Mesendoderm (in vitro differentiated cells): Measurements from ENCODE around the gene MAPRE3.

Experiments used
- DNase-seq: peaks from one replicate; pipeline ENCODE4 v3.0.0; 2013
- H2AK5ac ChIP-seq: 2 replicates; pipeline ENCODE4 v1.6.1; 2013; ENCODE audit warnings: low read length, inconsistent platforms
- H2BK120ac ChIP-seq: 2 replicates; pipeline ENCODE4 v1.6.1; 2013; ENCODE audit warnings: low read depth, mild to moderate bottlenecking, low read length, moderate library complexity, mixed read lengths
- H2BK15ac ChIP-seq: replicated peaks from 2 replicates; pipeline ENCODE4 v1.6.1; 2013; ENCODE audit warnings: low read depth, mild to moderate bottlenecking, moderate library complexity
- H2BK5ac ChIP-seq: 2 replicates; pipeline ENCODE4 v1.6.1; 2013; ENCODE audit warnings: low read length, inconsistent platforms
- H3K18ac ChIP-seq: 2 replicates; pipeline ENCODE4 v1.6.1; 2013; ENCODE audit warnings: mild to moderate bottlenecking, low read length, mixed read lengths
- H3K23ac ChIP-seq: one replicate; pipeline ENCODE4 v1.6.1; 2013; ENCODE audit warnings: low read length
- H3K27ac ChIP-seq: 2 replicates; pipeline ENCODE4 v1.5.1; 2013; ENCODE audit warnings: low read depth, mild to moderate bottlenecking, inconsistent platforms, low read length, moderate library complexity
- H3K27me3 ChIP-seq: 2 replicates; pipeline ENCODE4 v1.6.1; 2013; ENCODE audit warnings: low read length, control low read depth, mild to moderate bottlenecking, inconsistent platforms; ENCODE audit not compliant: insufficient read depth, poor library complexity
- H3K36me3 ChIP-seq: 2 replicates; pipeline ENCODE4 v1.6.1; 2013; ENCODE audit warnings: low read length, inconsistent platforms; ENCODE audit not compliant: control insufficient read depth, insufficient read depth
- H3K4ac ChIP-seq: one replicate; pipeline ENCODE4 v1.6.1; 2013; ENCODE audit warnings: low read depth, mild to moderate bottlenecking, low read length, moderate library complexity
- H3K4me1 ChIP-seq: 2 replicates; pipeline ENCODE4 v1.6.1; 2013; ENCODE audit warnings: low read depth, low read length, inconsistent platforms; ENCODE audit not compliant: control insufficient read depth
- H3K4me2 ChIP-seq: 2 replicates; pipeline ENCODE4 v1.6.1; 2013; ENCODE audit warnings: low read length
- H3K4me3 ChIP-seq: 2 replicates; pipeline ENCODE4 v1.5.1; 2013; ENCODE audit warnings: mild to moderate bottlenecking, low read length
- H3K56ac ChIP-seq: one replicate; pipeline ENCODE4 v1.6.1; 2013; ENCODE audit warnings: low read length
- H3K79me1 ChIP-seq: 2 replicates; pipeline ENCODE4 v1.6.1; 2013; ENCODE audit warnings: low read length, inconsistent platforms
- H3K79me2 ChIP-seq: 2 replicates; pipeline ENCODE4 v1.6.1; 2013; ENCODE audit warnings: mild to moderate bottlenecking, low read length; ENCODE audit not compliant: control insufficient read depth, insufficient read depth
- H3K9ac ChIP-seq: 2 replicates; pipeline ENCODE4 v1.6.1; 2013; ENCODE audit warnings: low read length, inconsistent platforms
- H4K5ac ChIP-seq: one replicate; pipeline ENCODE4 v1.6.1; 2013; ENCODE audit warnings: low read length
- H4K8ac ChIP-seq: one replicate; pipeline ENCODE4 v1.6.1; 2013; ENCODE audit warnings: low read depth, mild to moderate bottlenecking, control low read depth, low read length, moderate library complexity
- WGBS: extraction: QIAGEN DNeasy Blood & Tissue Kit; methylation state at CpG from one replicate; pipeline ENCODE4 v1.1.7; 2013; ENCODE audit warnings: low lambda C conversion rate, missing lambda C conversion rate; ENCODE audit not compliant: insufficient coverage; ENCODE audit errors: extremely low coverage; 5-methylcytosine and 5-hydroxymethylcytosine counted together

The MAPRE3 gene

GRCh38 chr2:27025281-27025800 is 54.9 kb downstream of the MAPRE3 start:
- Histone ChIP-seq H2AK5ac (no peak overlapping the region), H4K5ac (no peak overlapping the region), H3K4me2 (no peak overlapping the region), H2BK120ac (no peak overlapping the region), H3K4me1 (no peaks in the 10 kb centered on the region), H2BK15ac (no peak overlapping the region), H3K36me3 (no peaks in the 10 kb centered on the region), H3K56ac (no peak overlapping the region), H3K9ac (no peak overlapping the region), H3K79me2 (no peaks in the 10 kb centered on the region), H3K18ac (no peak overlapping the region), H3K27me3 (no peaks in the 10 kb centered on the region), H3K27ac (no peak overlapping the region), H3K79me1 (peaks cover 2% of the 10 kb centered on the region), H4K8ac (no peak overlapping the region), H3K23ac (no peak overlapping the region), H3K4me3 (no peak overlapping the region), H3K4ac (no peak overlapping the region), H2BK5ac (no peak overlapping the region)
- no peak for DNase-seq
- no CpG with 5 or more reads among the region's 13 CpGs for WGBS

- no peaks in the 10 kb centered on the region for H3K79me2 ChIP-seq
- no peaks in the 10 kb centered on the region for H3K27me3 ChIP-seq
- no peak overlapping the region for H2BK5ac ChIP-seq
- no peak overlapping the region for H2BK120ac ChIP-seq
- no peak overlapping the region for H3K4ac ChIP-seq
- no peak overlapping the region for H2AK5ac ChIP-seq
- no peak overlapping the region for H3K23ac ChIP-seq
- H3K18ac ChIP-seq: no peak overlapping the region
- H3K9ac ChIP-seq: no peak overlapping the region
- WGBS: no CpG with 5 or more reads among the region's 24 CpGs
- H4K8ac ChIP-seq: no peak overlapping the region
- no peak overlapping the region for H3K4me2 ChIP-seq
- no peaks in the 10 kb centered on the region for H3K4me1 ChIP-seq
- H3K36me3 ChIP-seq: no peaks in the 10 kb centered on the region
- H3K56ac ChIP-seq: no peak overlapping the region
- H3K79me1 ChIP-seq: peaks cover 2% of the 10 kb centered on the region
- H3K27ac ChIP-seq: no peak overlapping the region
- DNase-seq: no peak
- no peak overlapping the region for H2BK15ac ChIP-seq
- H3K4me3 ChIP-seq: no peak overlapping the region
- H4K5ac ChIP-seq: no peak overlapping the region
These were observed 55.7 kb downstream of the MAPRE3 start for GRCh38 chr2:27025861-27026851.

GRCh38 chr2:27027211-27027651 is 56.8 kb downstream of the MAPRE3 start:
- Histone ChIP-seq H4K8ac (no peak overlapping the region), H2BK120ac (no peak overlapping the region), H3K4ac (no peak overlapping the region), H2BK15ac (no peak overlapping the region), H2AK5ac (no peak overlapping the region), H3K4me3 (no peak overlapping the region), H3K79me1 (peaks cover 2% of the 10 kb centered on the region), H3K9ac (no peak overlapping the region), H3K4me2 (no peak overlapping the region), H3K56ac (no peak overlapping the region), H3K36me3 (no peaks in the 10 kb centered on the region), H3K18ac (no peak overlapping the region), H3K79me2 (no peaks in the 10 kb centered on the region), H3K4me1 (no peaks in the 10 kb centered on the region), H3K27me3 (no peaks in the 10 kb centered on the region), H3K23ac (no peak overlapping the region), H2BK5ac (no peak overlapping the region), H3K27ac (no peak overlapping the region), H4K5ac (no peak overlapping the region)
- DNase-seq: no peak
- WGBS: no CpG with 5 or more reads among the region's 10 CpGs

DNA sequence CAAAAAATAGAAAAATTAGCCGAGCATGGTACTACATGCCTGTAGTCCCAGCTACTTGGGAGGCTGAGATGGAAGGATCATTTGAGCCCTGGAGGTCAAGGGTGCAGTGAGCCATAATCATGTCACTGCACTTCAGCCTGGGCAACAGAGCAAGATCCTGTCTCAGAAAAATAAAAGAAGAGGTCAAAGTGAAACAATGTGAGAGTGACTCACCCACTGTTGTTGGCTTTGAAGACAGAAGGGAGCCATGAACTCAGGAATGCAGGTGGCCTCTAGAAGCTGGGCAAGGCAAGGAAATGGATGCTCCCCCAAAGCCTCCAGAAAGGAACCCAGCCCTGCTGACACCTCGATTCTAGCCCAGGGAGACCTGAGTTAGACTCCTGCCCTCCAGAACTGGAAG is 58.6 kb downstream of the MAPRE3 start:
- no peak overlapping the region for H3K56ac ChIP-seq
- H3K79me2 ChIP-seq: peaks cover 10% of the 10 kb centered on the region
- WGBS: no CpG with 5 or more reads among the region's 2 CpGs
- H3K23ac ChIP-seq: no peak overlapping the region
- no peak overlapping the region for H3K4me2 ChIP-seq
- H4K5ac ChIP-seq: no peak overlapping the region
- DNase-seq: no peak
- no peak overlapping the region for H3K9ac ChIP-seq
- H3K4me3 ChIP-seq: no peak overlapping the region
- H2BK120ac ChIP-seq: no peak overlapping the region
- H2BK5ac ChIP-seq: no peak overlapping the region
- no peak overlapping the region for H3K27ac ChIP-seq
- H2AK5ac ChIP-seq: no peak overlapping the region
- no peak overlapping the region for H4K8ac ChIP-seq
- H3K4me1 ChIP-seq: peaks cover 2% of the 10 kb centered on the region
- H3K79me1 ChIP-seq: peaks cover 9% of the 10 kb centered on the region
- H3K27me3 ChIP-seq: no peaks in the 10 kb centered on the region
- H3K36me3 ChIP-seq: no peaks in the 10 kb centered on the region
- H3K18ac ChIP-seq: no peak overlapping the region
- H3K4ac ChIP-seq: no peak overlapping the region
- no peak overlapping the region for H2BK15ac ChIP-seq

GRCh38 chr2:27032495-27033252 is 62.2 kb downstream of the MAPRE3 start, which contains the start of gene TMEM214:
TMEM214 (plus strand) TSS chr2:27032965; CDS start chr2:27033016, 51 bp downstream.
- H3K4me2 ChIP-seq: peak within 1 kb of the TSS; percentile 81
- H3K27ac ChIP-seq: no peak within 1 kb of the TSS
- DNase-seq: peak; percentile 91
- H3K79me1 ChIP-seq: peaks cover 12% of the 10 kb centered on the region
- H2BK120ac ChIP-seq: no peak within 1 kb of the TSS
- H3K4me3 ChIP-seq: peak within 1 kb of the TSS; percentile 93
- no CpG with 5 or more reads among the region's 76 CpGs for WGBS
- no peak within 1 kb of the TSS for H2BK5ac ChIP-seq
- H3K27me3 ChIP-seq: no peaks in the 10 kb centered on the region
- peak within 1 kb of the TSS; percentile 9 for H2AK5ac ChIP-seq
- H3K23ac ChIP-seq: no peak within 1 kb of the TSS
- H3K56ac ChIP-seq: peak within 1 kb of the TSS; percentile 96
- peaks cover 6% of the 10 kb centered on the region for H3K36me3 ChIP-seq
- H3K4ac ChIP-seq: peak within 1 kb of the TSS; percentile 49
- peaks cover 3% of the 10 kb centered on the region for H3K4me1 ChIP-seq
- peaks cover 11% of the 10 kb centered on the region for H3K79me2 ChIP-seq
- H3K9ac ChIP-seq: peak within 1 kb of the TSS; percentile 95
- no peak within 1 kb of the TSS for H4K8ac ChIP-seq
- no peak within 1 kb of the TSS for H4K5ac ChIP-seq
- no peak within 1 kb of the TSS for H2BK15ac ChIP-seq
- peak within 1 kb of the TSS; percentile 29 for H3K18ac ChIP-seq
